SH-SY5Y (cell line): ENCODE data around the gene PSMG2.

Source experiments
- GATA2 ChIP-seq: IDR thresholded peaks from 2 replicates; pipeline ENCODE4 v1.6.1; 2011; ENCODE audit warnings: mild to moderate bottlenecking, low read depth, low read length
- GATA3 ChIP-seq: IDR thresholded peaks from 2 replicates; pipeline ENCODE4 v1.6.1; 2011; ENCODE audit warnings: low read depth, mild to moderate bottlenecking, low read length, moderate library complexity

DNA sequence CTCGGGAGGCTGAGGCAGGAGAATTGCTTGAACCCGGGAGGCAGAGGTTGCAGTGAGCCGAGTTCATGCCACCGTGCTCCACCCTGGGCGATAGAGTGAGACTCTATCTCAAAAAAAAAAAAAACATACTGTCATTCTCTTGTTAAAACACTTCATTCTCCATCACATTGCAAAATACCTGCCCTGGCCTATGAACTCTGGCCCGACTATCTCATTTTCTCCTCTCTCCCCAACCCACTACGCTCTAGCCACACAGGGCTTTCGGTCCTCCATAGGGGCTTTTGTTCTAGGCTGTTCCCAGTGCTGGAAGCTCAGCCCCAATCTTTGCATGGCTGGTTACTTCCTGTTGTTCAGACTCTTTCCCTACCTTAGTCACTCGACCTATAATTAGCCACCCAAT, 10.6 kb upstream of the PSMG2 start:
- TF ChIP-seq GATA3 (no peak), GATA2 (no peak)
